ENCODE data around the gene PIP4K2A. TPM values are rescaled to one million over a fixed set of nuclear protein-coding genes. Genes with fewer than 3 reads are reported as not detected.

The PIP4K2A gene
- total RNA-seq, 1 experiment from 2014 or later = 40.5 TPM

- DNase-seq (ENCODE audit: low read depth) = peak; percentile 61
Measured at GRCh38 chr10:22620929-22621328, 93.4 kb downstream of the PIP4K2A start.

DNA sequence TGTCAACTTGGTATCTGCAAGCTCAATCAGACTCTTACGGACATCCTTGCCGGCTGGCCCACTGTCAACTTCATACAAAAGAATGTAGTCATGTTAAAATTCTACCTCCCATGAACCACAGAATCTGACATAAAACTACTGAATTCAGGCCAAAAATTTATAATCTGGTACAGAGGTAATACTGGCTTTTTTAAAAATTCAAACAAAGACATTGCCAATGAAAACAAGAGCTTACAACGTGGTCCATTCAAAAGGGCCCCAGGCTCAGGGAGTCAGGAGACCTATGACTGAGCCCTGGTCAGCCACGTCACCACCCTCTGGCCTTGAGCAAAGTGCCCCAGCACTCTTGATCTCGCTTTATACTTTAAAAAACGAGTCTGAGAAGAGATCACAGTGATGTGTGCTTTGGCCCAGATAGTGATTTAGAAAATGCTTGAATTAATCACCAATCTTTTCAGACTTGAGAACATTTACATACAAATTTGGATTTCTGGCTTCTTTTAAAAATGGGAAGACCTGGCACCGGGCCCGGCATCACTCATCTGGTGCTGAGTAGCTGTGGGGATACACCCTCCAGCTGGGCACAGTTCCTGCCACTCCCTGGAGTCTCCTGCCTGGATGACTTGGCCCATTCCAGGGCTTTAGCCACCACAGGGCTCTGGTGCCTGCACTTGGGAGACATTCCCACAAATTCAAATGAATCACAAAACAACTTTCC lies 94.1 kb downstream of the PIP4K2A start:
- peak; percentile 99 for DNase-seq (ENCODE audit: low read depth)

DNA sequence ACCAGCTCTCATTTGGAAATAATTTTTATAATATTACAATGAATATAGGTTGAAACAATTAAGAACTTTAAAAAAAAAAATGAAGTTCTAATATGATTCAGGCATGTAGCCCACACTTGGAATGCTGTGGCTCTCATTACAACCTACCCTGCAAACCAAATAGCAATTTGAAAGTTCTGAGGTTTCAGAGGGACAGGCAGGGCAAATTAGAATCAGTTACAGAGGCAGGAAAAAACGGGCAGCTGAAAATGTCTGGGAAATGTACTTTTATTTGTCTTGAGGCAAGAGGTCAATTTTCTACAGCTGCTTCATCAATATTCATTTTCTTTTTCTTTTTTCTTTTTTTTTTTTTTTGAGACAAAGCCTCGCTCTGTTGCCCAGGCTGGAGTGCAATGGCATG lies 95.3 kb downstream of the PIP4K2A start:
- DNase-seq (ENCODE audit: low read depth) = peak; percentile 58

GRCh38 chr10:22618078-22618785 lies 96.1 kb downstream of the PIP4K2A start:
- peak; percentile 96 for DNase-seq (ENCODE audit: low read depth)

DNA sequence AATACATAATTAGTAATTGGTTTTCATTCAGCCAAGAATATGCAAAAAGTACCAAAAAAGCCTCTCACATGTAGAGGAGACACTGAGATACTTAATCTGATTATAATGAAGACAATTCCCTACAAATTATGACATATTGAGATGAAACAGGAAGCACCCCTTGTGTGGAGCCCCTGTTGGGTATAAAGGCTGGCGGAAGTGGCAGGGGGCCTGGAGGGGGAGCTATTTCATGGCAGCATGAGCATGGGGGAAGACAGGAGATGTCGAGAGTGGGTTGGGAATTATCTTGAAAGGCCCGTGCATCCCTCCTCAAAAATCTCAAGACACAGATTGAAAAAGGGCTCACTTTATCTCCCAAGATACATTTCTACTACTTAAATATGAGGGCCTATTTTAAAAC lies 96.9 kb downstream of the PIP4K2A start:
- DNase-seq (ENCODE audit: low read depth) = no peak

DNA sequence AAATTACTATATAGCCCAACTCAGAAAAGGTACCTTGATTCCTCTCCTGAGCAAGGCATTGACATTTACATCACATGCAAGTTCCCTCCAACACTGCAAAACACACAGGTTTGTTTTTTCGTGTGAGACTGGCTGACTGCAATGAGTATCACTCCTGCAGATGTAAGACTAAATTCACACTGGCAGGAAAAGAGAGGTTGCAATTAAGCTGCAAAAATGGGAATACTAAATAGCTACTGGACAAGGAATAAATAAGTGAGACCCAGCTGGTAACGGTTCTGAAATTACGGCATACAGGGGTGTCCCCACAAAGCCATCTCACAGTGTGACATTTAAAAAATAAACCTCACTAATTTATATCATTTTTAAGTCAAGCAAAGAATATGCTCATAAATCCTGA lies 97.3 kb downstream of the PIP4K2A start:
- DNase-seq (ENCODE audit: low read depth) = no peak

- peak; percentile 98 for DNase-seq (ENCODE audit: low read depth)
Measured at GRCh38 chr10:22615819-22616499, 98.4 kb downstream of the PIP4K2A start.

DNA sequence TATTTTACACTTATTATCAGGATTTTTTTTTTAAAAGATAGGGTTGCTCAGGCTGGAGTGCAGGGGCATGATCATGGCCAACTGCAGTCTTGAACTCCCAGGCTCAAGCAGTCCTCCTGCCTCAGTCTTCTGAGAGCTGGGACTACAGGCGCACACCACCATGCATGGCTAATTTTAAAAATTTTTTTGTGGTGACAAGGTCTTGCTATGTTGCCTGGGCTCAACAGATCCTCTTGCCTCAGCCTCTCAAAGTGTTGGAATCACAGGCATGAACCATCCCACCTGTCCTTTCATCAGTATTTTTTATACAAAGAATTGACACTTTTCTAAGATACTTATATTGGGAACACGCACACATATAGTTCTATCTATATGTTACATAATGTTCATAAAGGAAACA lies 99.3 kb downstream of the PIP4K2A start:
- DNase-seq (ENCODE audit: low read depth) = no peak

DNA sequence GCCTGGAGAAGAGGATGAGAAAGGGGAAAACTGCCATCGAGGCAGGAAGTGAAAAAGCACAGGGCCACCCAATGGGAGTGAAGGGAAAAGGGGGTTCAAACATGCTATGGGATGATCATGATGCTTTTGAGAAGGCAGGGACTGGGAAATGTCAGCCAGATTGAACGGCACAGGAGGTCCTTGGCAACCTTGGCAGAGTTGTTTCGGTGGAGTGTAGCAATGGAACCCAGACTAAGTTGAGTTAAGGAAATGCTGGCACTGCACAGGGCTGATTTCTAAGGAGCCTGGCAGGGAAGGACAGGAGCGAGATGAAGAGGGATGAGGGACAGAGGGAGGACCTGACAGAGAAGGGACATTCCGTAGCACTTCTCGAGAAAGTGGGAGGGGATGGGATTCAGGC lies 101.4 kb downstream of the PIP4K2A start:
- DNase-seq (ENCODE audit: low read depth) = no peak

GRCh38 chr10:22612318-22612717 lies 102.1 kb downstream of the PIP4K2A start:
- DNase-seq (ENCODE audit: low read depth) = no peak

DNA sequence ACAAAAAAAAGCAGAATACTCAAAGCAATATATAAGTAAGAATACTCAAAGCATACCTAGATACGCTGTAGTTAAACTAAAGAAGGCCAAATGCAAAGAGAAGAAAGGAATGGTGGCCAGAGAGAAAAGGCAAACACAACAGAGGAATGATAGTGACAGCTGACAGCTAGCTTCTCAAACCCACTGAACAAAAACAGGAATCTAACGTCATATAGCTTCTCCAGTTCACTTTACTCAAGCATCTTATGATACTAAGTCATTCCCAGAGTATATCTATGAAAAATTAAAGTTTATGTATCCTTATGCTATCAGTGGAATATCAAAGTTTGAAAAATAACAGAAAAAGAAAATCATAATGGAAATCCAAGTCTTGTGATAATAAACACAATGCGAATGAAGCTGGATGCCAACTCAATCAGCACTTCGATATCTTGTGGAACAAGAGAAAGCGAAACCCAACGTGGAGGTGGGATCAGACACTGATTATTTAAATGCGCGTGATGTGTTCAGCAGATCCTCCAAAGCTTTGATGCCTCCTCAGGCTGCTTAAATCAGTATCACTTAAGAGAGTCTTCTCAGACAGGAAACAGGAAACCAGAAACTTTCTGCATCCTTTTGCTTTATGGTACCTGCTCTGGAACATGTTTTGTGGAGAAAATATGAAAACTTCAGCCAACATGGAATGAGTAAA lies 102.8 kb downstream of the PIP4K2A start:
- DNase-seq (ENCODE audit: low read depth) = no peak

DNA sequence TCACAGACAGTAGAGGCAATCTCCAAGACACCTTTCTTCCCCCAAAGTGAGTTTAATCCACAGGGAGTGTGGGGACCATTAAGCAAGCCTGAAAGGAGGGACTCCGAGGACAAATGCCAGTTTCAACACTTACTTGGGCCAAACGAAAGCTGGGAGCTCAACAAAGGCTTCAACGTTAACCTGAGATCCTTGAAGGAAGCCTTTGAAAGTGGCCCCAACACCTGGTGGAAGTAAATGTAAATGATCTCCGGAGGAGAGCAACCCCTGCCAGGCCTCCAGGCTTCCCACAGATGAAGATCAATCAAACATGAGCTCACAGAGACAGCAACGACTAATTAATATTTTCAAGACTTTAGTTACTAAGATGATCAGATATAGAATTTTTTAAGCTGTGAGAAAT lies 103.8 kb downstream of the PIP4K2A start:
- DNase-seq (ENCODE audit: low read depth) = no peak

- no peak for DNase-seq (ENCODE audit: low read depth)
Measured at GRCh38 chr10:22609719-22610465, 104.5 kb downstream of the PIP4K2A start.

DNA sequence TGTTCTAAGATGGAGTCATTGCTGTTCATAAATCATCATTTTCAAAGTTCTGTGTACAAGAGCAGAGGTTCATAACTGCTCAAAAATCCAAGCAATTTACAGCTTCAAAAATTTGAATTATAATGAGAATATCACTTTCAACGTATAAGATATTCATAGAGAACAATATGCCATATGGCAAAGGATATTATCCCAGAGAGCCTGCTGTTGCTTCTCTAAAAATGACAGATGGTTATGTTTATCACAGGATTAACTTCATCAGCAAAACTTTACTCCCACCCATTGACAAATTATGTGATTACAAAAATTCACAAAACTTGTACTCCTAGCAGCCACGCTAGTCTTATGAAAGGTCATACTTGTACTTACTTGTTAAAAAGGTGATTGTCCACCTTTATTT lies 105.1 kb downstream of the PIP4K2A start:
- DNase-seq (ENCODE audit: low read depth) = no peak

GRCh38 chr10:22607261-22607660 lies 107.1 kb downstream of the PIP4K2A start:
- peak; percentile 91 for DNase-seq (ENCODE audit: low read depth)

DNA sequence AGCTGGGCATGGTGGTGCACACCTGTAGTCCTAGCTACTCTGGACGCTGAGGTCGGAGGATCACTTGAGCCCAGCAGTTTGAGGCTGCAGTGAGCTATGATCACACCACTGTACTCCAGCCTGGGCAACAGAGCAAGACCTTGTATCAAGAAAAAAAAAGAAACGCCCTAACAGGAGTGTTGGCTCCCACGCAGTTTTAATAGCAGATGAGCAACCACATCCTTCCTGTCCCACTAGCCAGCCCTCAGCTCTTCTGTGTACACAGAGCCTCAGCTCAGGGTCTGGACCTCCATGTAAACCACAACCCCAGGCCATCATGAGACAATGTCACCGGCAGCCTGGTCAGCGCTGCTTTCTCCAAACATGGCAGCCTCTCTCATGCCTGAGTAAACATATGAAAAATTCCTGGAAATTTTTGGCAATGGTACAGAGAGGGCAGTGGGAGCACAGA lies 108.2 kb downstream of the PIP4K2A start:
- DNase-seq (ENCODE audit: low read depth) = peak; percentile 98

GRCh38 chr10:22605168-22605567 lies 109.2 kb downstream of the PIP4K2A start:
- peak; percentile 81 for DNase-seq (ENCODE audit: low read depth)

DNA sequence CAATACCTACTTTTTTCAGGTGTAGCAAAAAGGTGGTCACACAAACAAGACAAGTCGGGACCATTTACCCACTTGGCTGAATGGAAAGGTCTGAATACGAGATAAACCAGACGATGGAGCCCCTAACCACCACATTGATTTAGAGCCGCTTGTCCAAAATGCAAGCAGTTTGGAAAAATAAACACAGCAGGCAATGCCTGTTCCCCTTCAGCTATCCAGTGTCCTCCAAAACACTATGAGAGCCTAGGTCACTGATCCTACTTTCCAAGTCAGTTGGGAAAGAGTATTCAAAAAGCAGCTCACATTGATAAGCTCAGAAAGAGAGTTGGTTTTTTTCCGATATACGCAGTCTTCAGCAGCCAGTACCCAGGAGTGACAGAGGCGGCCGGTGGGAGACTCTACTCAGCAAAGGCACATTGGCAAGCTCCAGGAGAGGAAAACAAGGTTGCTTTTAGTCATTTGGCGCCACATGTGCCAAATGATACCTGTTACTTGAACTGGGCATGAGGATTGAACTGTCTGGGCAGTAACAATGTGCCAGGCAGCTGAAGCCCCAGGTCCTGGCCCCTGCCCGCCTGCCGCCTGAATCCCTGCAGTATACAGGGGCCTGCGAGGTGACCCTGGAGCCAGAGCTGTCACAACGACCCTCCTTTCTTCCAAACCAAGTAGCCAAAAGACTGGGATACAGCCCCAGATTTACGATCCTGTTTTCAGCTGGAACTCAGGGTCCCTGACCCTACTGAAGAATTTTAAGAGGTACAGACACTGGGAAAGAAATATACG lies 109.8 kb downstream of the PIP4K2A start:
- DNase-seq (ENCODE audit: low read depth) = no peak

DNA sequence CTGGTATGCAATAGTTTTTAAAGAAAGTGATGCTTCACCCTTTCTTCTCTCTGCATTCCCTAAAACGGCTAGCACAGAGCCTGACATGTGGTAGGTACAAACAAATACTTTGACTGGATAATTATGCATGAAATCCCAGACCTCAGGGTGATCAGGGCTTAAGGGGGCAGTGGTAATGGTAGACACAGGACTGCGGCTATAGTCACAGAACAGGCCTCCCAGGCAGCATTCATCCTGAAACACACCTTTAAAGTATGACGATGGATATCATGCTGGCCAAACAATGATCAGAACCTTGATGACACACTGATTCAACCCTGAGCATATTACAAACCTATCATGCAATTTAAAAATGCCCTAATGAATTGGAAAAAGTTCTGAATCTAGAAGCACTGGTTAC lies 110.8 kb downstream of the PIP4K2A start:
- DNase-seq (ENCODE audit: low read depth) = no peak

DNA sequence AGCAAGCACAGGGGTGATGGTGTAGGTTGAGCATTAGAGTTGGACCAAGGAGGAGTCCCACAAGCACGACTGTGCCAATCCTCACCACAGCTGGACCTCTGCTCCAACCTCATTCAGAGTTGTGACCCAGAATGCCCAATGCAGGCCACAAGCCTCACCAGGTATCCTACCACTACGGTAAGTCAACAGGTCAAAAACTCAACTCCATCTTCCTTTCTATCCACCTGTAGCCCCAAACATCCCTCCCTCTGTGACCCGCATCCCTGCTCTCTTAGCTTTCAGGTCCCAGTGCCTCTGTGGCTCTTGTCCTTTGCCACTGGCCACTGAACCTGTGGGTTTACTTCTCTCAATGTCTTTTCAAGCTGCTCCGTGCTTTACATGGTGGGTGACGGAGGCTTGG lies 112.8 kb downstream of the PIP4K2A start:
- no peak for DNase-seq (ENCODE audit: low read depth)
